HAP-1 (cell line): ENCODE data around the gene SYNDIG1L.
"Not testable (repeated sequence)": the region's sequence is repeated elsewhere in the genome, so short reads cannot be mapped to it uniquely, and the experiment has no call there.

Experiments used
- DNase-seq, 2 experiments: peaks; one replicate each; pipeline ENCODE4 v3.0.0-alpha.2; 2016 to 2020; ENCODE audit warnings: low spot score in 2 of 2
- H3K27me3 ChIP-seq: fragments of 250-450 bp; sonication (Bioruptor Pico); 2 replicates; pipeline ENCODE4 v1.5.1; 2020; ENCODE audit warnings: low read depth, mild to moderate bottlenecking, moderate library complexity
- H3K36me3 ChIP-seq: fragments of 250-450 bp; sonication (Bioruptor Pico); replicated peaks from 2 replicates; pipeline ENCODE4 v1.5.1; 2020; ENCODE audit warnings: mild to moderate bottlenecking
- H3K4me1 ChIP-seq: fragments of 250-450 bp; sonication (Bioruptor Pico); 2 replicates; pipeline ENCODE4 v1.5.1; 2020; ENCODE audit warnings: mild to moderate bottlenecking
- H3K4me3 ChIP-seq: fragments of 250-450 bp; sonication (Bioruptor Pico); 2 replicates; pipeline ENCODE4 v1.5.1; 2020; ENCODE audit warnings: mild to moderate bottlenecking, moderate library complexity
- H3K9me3 ChIP-seq: fragments of 250-450 bp; sonication (Bioruptor Pico); 2 replicates; pipeline ENCODE4 v1.5.1; 2020; ENCODE audit warnings: mild to moderate bottlenecking, moderate library complexity
- in situ Hi-C: fragments of 300-500 bp; cut with MboI; formaldehyde crosslinking; loops from 3 replicates; pipeline ENCODE4 v1.14.3; 2020; ENCODE audit warnings: low sequenced_read_pairs, inconsistent platforms, mixed read lengths

The SYNDIG1L gene

DNA sequence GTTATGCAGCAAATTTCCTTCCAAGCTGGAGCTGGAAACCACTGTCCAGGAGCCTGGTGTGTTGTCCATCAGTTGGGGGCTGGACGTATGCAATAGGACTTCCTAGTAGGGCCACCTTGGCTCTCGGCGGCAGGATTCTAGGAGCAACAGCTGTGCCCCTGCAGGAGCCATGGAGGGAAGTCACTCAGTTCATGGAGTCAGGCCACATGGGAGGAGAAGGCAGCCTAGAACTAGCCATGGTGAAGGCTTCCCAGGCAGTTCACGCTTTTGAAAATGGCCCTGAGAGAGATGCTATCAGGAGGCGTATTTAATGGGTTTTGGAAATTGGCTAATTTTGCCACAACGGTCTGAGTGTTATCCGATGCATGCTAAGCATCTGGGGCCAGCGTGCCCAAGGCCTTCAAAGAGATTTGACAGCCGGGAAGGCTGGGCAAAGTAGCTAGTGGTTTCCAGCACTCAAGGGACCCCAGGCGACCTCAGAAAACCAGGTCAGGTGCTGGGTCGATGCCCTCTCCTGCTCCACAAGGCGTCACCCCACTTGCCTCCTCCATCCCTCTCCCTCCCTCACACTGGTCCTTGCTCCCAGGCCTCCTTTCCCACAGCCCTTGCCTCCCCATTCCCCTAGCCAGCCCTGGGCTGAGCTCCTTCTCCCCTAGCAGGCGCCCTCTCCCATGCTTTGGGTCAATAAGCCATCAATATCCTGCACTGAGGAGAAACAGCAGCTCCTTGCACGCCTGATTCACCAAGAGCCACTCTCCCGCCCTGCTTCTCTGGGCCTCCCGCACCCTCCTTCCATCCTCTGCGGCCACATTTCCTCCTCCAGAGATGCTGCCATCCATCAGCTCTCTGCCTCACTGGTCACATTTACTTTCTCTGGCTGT is 30.9 kb upstream of the SYNDIG1L start:
- Histone ChIP-seq H3K27me3 (peaks cover 5% of the 10 kb centered on the region; the same call in 1 of the 2 replicates), H3K4me3 (no peak overlapping the region), H3K9me3 (peaks cover 3% of the 10 kb centered on the region; the same call in 1 of the 2 replicates), H3K36me3 (no peaks in the 10 kb centered on the region), H3K4me1 (no peaks in the 10 kb centered on the region)
- in situ Hi-C loops, result no loop called here
- no peak for DNase-seq

DNA sequence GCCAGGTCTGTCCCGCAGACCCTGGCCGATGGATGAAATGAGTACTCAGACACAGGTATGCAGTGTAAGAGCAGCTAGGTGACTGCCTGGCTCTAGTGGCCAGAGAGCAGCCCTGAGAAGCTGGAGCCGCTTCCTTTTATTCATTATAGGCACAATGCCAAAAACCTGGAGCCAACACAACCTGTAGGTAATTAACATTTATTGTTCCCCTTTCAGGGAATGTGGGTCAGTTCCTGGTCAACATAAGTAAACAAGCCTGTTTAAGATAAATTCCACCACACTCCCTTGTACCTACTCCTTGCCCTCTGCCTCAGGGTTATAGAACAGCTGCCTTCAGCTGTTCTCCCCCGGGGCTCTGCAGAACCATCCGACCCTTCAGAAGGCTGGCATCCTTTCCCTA is 28.4 kb upstream of the SYNDIG1L start:
- H3K27me3 ChIP-seq, result peaks cover 15% of the 10 kb centered on the region
- in situ Hi-C loops, H3K4me3 ChIP-seq, DNase-seq, H3K4me1 ChIP-seq, H3K9me3 ChIP-seq, H3K36me3 ChIP-seq: not testable (repeated sequence)

DNA sequence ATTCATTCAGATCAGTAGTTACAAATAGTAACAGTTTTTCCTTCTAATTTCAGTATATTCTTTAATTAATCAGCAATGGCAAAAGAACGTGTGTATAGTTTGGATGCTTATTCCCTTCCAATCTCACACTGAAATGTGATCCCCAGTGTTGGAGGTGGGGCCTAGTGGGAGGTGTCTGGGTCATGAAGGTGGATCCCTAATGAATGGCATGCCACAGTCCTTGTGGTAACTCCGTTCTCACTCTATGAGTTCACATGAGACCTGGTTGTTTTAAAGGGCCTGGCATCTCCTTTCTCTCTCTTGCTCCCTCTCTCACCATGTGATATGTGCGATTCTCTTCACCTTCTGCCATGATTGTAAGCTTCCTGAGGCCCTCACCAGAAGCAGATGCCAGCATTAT is 18.9 kb upstream of the SYNDIG1L start:
- no peaks in the 10 kb centered on the region for H3K4me1 ChIP-seq
- no peaks in the 10 kb centered on the region for H3K36me3 ChIP-seq
- no peak for DNase-seq
- H3K4me3 ChIP-seq, result no peak overlapping the region
- peaks cover 16% of the 10 kb centered on the region for H3K27me3 ChIP-seq
- H3K9me3 ChIP-seq, result no peaks in the 10 kb centered on the region
- in situ Hi-C loops, result no loop called here

DNA sequence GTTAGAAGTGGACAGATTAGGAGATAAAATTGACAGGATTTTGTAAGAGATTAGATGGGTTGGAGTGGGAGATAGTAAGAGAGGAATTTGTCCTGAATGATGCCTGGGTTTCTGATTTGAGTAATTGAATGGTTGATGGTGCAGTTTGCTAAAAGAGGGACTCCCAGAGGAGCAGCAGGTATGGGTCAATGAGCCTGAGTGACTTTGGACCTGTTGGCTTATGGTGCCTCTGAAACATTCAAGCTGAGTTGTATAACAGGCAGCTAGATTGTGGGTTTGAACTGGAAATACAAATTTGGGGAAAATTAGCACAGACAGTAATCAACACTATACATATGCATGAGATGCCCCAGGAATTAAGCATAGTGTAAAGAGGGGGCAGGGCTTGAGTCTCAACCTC is 16.7 kb upstream of the SYNDIG1L start:
- in situ Hi-C loops, result no loop called here
- Histone ChIP-seq H3K27me3 (peaks cover 9% of the 10 kb centered on the region), H3K4me1 (no peaks in the 10 kb centered on the region), H3K4me3 (no peak overlapping the region), H3K36me3 (no peaks in the 10 kb centered on the region), H3K9me3 (no peaks in the 10 kb centered on the region)
- no peak for DNase-seq

- in situ Hi-C loops, result no loop called here
- peaks cover 9% of the 10 kb centered on the region for H3K27me3 ChIP-seq
- no peak overlapping the region for H3K4me3 ChIP-seq
- no peak for DNase-seq
- H3K4me1 ChIP-seq, result no peaks in the 10 kb centered on the region
- no peaks in the 10 kb centered on the region for H3K9me3 ChIP-seq
- H3K36me3 ChIP-seq, result no peaks in the 10 kb centered on the region
These were observed 15.1 kb upstream of the SYNDIG1L start for GRCh38 chr14:74441113-74441512.

- Histone ChIP-seq H3K4me1 (no peaks in the 10 kb centered on the region), H3K9me3 (no peaks in the 10 kb centered on the region), H3K27me3 (peaks cover 14% of the 10 kb centered on the region), H3K36me3 (no peaks in the 10 kb centered on the region), H3K4me3 (no peak overlapping the region)
- DNase-seq, result no peak
- in situ Hi-C loops, result no loop called here
These were observed 12.4 kb upstream of the SYNDIG1L start for GRCh38 chr14:74438351-74438915.

- Histone ChIP-seq H3K36me3 (no peaks in the 10 kb centered on the region), H3K27me3 (peaks cover 11% of the 10 kb centered on the region), H3K4me1 (no peaks in the 10 kb centered on the region), H3K9me3 (no peaks in the 10 kb centered on the region), H3K4me3 (no peak overlapping the region)
- in situ Hi-C loops, result no loop called here
- no peak for DNase-seq
These were observed 11.6 kb upstream of the SYNDIG1L start for GRCh38 chr14:74437496-74438053.

DNA sequence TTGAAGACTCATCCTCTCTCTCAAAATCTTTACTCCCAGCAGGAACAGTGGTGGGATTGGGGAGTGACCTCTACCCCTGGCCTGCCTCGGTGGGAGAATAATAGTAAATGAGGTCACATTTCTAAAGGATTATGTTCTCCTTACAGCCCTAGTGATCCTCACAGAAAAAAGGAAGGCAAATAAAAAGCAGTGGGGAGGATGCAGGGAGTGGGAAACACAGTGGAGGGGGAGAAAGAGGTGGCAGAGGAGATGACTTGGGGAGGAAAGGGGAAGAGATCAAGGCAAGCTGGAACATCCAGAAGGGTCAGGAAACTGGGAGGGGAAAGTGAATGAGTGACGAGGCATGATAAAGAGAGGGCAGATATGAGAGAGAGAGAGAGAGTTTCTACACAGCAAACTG is 8.3 kb upstream of the SYNDIG1L start:
- Histone ChIP-seq H3K9me3 (no peaks in the 10 kb centered on the region), H3K4me1 (no peaks in the 10 kb centered on the region), H3K36me3 (no peaks in the 10 kb centered on the region), H3K4me3 (no peak overlapping the region), H3K27me3 (peaks cover 14% of the 10 kb centered on the region)
- in situ Hi-C loops, result no loop called here
- no peak for DNase-seq

DNA sequence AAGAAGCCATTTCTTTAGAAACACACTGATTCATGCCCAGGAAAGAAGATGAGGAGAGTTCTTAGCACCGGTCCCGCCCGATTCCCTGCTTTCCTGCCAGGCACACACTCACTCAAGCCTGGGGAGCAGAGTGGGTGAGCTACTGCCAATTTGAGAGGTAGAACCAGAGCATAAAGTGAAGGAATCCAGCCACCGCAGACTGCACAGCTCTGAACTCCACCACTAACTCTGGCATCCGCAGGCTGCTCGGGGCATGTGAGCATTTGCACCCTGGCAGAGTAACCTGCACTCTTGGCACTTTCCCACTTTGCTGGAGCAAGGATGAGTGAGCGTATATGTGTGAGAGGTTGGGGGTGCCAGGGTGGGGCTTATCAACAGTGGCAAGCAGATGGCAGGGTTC is 4.0 kb upstream of the SYNDIG1L start:
- Histone ChIP-seq H3K9me3 (no peaks in the 10 kb centered on the region), H3K27me3 (peaks cover 16% of the 10 kb centered on the region), H3K4me3 (no peak overlapping the region), H3K4me1 (no peaks in the 10 kb centered on the region), H3K36me3 (no peaks in the 10 kb centered on the region)
- no peak for DNase-seq
- in situ Hi-C loops, result no loop called here

DNA sequence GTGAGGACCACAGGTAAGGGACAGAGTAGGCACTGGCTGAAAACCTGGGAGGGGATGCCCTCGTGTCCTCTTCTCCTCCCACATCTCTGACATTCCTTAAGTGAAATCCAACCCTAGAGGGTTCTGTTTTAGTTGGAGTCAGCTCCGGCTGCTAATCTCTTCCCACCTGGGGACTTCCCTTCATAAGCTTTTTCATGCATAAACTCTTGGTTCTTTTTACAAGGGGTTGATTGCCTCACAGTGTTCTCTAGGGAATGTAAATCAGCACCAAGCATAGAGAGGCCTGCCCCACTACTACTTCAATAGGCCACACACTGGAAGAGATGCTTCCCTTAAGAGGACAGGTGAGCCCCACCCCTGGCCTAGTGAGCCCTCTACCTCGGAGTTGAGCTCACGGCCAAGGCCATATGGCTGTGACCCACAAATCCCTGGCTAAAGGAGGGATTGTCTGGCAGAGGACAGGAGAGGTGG is 3.2 kb upstream of the SYNDIG1L start:
- no peaks in the 10 kb centered on the region for H3K9me3 ChIP-seq

DNA sequence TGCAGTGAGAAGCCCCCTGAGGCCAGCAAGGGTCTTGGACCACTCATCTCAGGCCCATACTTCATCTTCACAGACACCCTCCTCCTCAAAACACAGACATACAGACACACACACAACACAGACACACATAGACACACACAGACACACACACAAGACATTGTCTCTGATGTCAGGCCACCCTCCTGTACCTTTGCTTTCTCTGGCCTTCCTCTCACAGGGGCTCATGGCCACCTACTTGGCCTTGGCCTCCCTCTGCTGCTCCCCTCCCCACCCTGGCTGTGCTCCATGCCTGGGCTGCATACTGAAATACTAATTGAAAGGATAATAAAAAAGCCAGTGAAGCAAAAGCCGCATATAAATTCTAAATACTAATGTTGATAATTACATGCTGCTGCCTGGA is 1.6 kb upstream of the SYNDIG1L start:
- DNase-seq, result no peak
- Histone ChIP-seq H3K9me3 (no peaks in the 10 kb centered on the region), H3K4me3 (no peak overlapping the region), H3K36me3 (no peaks in the 10 kb centered on the region), H3K27me3 (peaks cover 21% of the 10 kb centered on the region), H3K4me1 (no peaks in the 10 kb centered on the region)
- in situ Hi-C loops, result no loop called here

More for the DNA sequence above, 3.2 kb upstream of the SYNDIG1L start:
- H3K36me3 ChIP-seq, result no peaks in the 10 kb centered on the region
- no peaks in the 10 kb centered on the region for H3K4me1 ChIP-seq
- no peak for DNase-seq
- H3K27me3 ChIP-seq, result peaks cover 20% of the 10 kb centered on the region
- in situ Hi-C loops, result no loop called here
- no peak overlapping the region for H3K4me3 ChIP-seq

GRCh38 chr14:74425525-74426201 is 347 bp downstream of the SYNDIG1L start:
- H3K36me3 ChIP-seq, result no peaks in the 10 kb centered on the region
- in situ Hi-C loops, result no loop called here
- H3K9me3 ChIP-seq, result no peaks in the 10 kb centered on the region
- no peaks in the 10 kb centered on the region for H3K4me1 ChIP-seq
- DNase-seq, result peak; percentile 12 to 78
- no peak overlapping the region for H3K4me3 ChIP-seq
- peaks cover 37% of the 10 kb centered on the region for H3K27me3 ChIP-seq

- in situ Hi-C loops, result no loop called here
- Histone ChIP-seq H3K4me1 (no peaks in the 10 kb centered on the region), H3K9me3 (no peaks in the 10 kb centered on the region), H3K27me3 (peaks cover 39% of the 10 kb centered on the region), H3K4me3 (no peak overlapping the region), H3K36me3 (no peaks in the 10 kb centered on the region)
- no peak for DNase-seq
These were observed 1.4 kb downstream of the SYNDIG1L start for GRCh38 chr14:74424606-74425005.

DNA sequence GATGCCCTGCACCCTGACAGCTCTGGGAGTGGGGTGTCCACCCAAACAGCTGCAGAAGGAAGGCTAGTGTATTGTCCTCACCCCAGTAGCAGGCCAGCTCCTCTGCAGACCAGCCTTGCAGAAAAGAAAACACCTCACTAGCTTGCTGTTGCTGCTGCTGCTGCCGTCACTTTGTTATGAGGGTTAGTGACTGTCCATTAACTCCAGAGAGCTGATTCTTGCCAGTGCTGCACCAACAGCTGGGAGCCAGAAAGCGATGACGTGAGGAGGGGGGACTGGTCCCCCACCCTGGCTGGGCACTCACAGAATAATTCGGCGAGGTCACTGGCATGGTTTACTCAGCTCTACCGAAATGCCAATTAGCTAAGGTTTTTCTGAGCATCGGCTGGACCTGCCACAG is 2.8 kb downstream of the SYNDIG1L start:
- H3K4me3 ChIP-seq, result no peak overlapping the region
- no peaks in the 10 kb centered on the region for H3K9me3 ChIP-seq
- no peak for DNase-seq
- in situ Hi-C loops, result no loop called here
- H3K27me3 ChIP-seq, result peaks cover 38% of the 10 kb centered on the region
- no peaks in the 10 kb centered on the region for H3K36me3 ChIP-seq
- no peaks in the 10 kb centered on the region for H3K4me1 ChIP-seq
